Fibroblast of peridontal ligament (primary cell): ENCODE measurements around the gene TMEM255B.

Experiments used
- DNase-seq: peaks from one replicate; pipeline ENCODE4 v3.0.0-alpha.2; 2010; ENCODE audit errors: extremely low read depth

TMEM255B gene

DNA sequence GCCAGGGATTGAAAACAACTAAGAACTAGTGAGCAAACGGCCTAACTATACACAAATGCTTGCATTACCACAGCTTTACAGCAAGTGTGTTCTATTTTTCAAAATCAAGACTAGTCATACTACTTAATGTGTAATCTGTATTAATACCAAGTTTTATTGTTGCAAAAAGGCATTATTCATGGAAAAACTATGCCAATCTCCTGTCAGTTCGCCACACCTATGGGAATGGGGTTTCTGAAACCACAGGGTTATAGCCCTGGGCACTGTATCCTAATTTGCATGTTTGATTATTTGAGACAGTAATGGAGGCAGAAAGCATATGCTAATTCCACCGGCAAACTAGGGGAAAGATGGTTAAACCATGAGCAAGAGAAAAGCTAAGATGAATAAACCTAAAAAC, 90.5 kb downstream of the TMEM255B start:
- DNase-seq, result no peak

DNA sequence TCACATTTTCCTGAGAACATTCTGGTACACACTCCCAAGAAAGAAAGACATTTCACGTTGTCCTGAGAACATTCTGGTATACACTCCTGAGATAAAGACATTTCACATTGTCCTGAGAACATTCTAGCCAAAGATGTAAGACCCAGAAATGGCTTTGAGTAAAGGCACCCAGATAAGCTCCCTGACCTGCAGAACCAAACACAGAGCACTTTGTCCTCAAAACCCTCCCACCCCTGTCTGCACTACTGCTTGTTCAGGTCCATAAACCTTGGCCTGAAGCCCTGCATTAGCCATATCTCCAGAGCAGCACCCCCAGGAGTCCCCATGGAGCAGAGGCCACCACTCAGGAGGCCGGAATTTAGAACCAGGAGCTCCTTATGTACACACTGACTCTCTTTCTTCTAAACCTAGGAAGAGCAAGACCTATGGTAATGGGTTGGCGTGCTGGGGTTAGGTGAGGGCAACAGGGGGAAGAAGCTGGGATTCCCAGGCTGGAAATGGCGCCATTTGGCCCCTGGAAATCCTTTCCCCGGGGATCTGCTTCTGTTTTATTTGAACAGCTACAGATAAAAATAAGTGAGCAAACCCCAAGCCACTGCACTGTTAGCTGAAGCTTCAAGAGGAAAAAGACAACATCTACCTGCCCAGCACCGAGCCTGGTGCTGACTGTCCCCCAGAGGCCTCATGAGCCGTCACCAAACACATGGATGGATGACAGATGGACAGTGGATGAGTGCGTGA, 91.1 kb downstream of the TMEM255B start:
- DNase-seq, result no peak

DNA sequence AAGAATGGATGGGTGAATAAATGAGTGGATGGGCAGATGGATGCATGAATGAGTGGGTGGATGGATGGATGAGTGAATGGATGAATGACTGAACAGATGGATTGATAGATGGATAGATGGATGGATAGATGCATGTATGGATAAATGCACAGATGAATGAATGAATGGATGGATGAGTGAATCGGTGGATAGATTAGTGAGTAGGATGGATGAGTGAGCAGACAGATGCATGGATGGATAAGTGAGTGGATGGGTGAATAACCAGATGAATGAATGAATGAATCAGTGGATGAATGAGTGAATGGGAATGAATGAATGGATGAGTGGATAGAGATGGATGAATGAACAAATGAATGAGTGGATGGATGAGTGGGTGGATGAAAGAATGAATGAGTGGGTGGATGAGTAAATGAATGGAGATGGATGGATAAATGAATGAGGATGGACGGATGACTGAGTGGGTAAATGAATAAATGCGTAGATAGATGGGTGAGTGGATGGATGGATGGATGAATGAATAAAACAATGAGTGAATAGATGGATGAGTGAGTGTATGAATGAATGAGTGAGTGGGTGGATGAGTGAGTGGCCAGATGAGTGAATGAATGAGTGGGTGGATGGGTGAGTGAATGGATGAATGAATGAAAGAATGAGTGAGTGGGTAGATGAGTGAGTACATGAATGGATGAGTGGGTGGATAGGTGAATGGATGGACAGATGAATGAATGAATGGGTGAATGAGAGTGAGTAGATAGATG, 91.9 kb downstream of the TMEM255B start:
- DNase-seq, result no peak

DNA sequence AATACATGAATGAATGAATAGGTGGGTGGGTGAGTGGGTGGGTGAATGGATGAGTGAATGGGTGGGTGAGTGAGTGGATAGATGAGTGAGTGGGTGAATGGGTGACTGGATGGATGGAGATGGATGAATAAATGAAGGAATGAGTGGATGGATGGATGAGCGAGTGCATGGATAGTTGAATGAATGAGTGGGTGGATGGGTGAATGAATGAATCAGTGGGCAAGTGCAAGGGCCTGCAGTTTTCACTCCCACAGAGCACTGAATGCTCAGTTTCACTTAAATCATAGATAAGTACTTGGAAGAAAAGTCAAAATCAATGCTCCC, 92.4 kb downstream of the TMEM255B start:
- no peak for DNase-seq

DNA sequence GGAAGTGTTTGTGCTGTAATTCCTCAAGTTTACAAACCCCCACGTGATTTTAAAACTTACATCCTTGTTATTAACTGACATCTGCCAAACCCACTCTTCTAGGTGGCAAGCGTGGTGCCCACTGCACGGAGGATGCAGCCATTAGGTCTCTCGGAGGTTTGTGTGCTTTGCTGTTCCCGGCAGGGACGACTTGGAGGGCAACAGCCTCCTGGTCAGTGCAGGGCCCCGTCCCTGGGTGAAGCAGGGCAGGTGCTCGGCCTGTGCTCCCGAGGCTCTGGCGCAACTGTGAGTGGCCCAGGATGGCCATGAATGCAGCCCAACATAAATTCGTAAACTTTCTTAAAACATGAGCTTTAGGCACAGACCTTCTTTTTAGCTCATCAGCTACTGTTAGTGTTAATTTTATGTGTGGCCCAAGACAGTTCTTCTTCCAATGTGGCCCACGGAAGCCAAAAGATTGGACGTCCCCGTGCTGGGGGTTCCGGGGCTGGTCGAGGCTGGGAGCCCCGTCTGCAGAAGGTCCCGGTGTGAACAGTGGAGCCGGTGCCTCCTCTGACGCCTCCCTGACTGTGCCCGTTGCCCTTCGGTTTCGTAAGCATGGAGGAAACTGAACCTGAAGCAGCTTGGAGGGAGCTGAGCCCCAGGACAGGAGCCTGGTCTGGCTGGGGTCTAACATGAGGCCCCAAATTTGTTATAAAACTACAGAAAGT, 93.0 kb downstream of the TMEM255B start:
- DNase-seq, result no peak

DNA sequence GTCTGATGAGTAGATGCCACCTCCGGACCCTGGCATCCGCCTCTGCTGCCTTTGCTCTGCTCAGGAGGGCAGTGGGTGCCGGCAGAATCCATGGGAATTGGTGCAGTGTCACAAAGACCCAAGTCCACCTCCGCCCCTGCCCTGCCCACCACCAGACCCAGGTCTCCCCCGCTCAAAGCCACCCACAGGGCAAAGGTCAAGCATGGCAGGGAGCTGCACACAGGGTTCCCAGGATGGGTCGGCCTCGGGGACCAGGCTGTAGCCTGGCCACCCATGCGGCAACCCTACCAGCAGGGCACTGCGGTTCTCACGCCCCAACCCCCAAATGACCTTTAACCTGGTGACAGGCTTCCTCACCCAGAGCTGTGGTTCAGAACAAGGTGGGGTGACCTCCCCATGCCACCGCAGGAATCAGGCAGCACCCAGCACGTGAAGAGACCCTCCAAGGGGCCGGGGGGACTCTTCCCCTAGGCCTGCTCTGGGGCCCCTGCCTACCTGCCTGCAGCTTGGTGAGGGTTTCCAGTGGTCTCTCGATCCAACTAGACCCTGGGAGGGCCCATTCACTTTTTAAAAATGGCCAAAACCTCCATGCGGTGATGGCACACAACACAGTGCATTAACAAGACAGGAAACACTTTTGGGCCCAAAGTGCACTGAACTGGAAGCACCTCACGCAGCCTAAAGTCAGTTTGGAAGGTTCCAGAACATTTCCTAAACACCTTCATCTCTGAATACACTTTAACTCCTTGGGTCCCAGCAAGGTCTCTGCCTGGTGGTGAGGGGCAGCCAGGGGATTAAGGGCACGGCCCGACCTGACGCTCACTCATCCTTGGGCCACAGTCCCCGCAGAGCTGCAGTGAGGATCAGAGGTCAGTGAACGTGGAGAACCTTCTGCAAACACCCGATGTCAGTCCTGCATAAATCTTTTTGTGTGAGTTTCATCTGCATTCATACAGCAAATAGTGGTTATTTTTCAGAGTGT, 93.8 kb downstream of the TMEM255B start:
- no peak for DNase-seq

DNA sequence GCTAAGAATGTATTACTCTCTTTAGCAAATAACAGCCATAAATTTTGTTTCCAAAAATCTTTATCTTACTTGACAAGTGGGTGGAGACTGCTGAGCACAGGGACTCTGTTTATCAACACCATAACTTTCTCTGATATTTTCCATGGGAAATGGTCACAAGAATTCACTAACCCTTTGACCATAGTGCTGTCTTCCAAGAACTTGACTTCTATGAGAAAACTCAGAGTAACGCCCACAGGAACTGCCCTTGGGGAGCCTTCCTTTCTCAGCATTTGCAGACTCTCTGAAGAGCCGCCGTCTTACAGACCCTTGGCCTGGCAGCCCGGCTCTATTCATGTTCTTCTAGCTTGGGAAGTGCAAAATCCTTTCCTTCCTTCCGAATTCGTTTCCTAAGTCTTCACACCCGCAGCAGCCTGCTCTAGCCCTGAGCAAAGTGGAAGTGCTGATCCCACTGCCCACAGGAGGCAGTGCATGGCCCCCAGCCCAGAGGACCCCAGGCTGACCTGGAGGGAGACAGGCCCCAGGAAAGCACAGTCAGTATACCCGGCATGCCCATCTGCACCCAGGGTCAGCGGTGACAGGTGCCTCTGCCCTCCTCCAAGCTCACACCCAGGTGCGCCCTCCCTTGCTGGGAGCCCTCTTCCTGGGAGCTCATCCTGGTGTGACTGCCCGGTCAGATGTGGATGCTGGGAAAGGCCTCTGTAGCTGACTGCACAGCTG, 94.7 kb downstream of the TMEM255B start:
- peak; percentile 44 for DNase-seq

DNA sequence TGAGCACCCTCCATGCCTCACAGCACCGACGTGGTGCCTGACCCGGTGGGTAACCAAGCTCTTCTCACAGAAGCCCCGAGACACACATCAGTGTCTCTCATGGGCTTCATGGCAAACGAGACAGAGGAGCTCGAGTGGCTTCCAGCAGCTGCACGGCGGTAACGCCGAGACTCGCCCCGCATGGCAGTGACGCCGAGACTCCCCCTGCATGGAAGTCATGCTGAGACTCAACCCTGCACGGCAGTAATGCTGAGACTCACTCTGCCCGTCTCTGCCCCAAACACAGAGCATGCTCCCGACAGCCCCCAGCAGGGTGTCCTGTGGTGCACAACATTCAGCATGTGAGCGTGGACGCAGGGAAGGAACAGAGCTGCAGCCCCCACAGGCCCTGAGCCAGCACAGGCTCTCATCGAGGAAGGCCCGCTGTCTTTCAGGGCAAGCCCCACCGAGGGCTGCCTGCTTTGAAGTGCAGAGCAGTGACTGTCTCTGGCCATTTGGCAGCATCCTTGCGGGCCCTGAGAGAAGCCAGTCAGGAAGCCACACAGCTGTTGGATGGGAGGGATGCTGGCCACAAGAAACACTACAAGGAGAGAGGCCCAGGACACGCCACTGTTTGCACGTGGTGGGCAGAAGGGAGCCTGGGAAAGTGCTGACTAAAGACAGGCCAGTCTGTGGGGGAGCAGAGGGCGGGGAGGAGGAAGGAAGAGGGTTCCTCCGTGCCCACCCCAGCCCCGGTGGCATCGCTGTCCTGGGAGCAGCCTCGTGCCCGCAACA, 95.4 kb downstream of the TMEM255B start:
- peak; percentile 59 for DNase-seq

DNA sequence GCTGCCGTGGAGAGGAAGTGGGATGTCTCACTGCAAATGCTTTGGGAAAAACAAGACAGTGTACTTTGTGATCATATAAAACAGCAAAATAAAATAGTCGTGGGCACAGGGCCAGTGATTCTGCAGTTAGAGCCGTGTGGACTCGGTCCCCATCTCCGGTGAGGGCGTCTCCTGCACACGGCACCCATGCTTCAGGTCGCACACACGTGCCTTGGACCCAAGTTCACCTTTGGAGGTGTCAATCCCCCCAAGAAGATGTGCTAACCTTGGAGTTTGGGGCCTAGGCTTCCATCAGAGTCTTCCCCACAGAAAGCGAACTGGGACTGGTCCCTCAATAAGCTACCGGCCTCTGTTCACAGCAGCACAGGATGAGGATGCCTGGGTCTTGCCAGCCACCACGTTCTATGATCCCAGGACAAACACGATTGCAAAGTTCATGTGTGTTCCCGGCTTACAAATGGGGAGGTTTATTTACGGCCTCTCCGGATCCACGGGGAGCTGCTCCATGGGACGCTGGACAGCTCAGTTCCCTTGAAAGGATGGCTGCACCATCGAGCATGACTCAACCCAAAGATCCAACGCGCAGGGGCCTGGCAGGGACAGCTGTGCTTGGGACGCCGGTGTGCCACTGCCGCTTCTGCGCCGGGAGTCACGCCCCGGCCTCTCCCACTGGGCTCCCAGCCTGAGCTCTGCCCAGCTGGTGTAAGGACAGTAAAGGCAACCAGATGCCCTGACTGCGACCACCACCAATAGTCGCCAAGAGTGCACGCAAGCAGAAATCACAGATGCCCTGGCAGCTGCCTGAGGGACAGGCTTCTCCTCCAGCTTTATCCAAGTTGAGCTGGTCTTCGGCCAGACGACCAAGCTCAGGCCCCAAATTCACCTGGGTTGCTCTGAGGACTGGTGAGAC, 96.2 kb downstream of the TMEM255B start:
- no peak for DNase-seq

DNA sequence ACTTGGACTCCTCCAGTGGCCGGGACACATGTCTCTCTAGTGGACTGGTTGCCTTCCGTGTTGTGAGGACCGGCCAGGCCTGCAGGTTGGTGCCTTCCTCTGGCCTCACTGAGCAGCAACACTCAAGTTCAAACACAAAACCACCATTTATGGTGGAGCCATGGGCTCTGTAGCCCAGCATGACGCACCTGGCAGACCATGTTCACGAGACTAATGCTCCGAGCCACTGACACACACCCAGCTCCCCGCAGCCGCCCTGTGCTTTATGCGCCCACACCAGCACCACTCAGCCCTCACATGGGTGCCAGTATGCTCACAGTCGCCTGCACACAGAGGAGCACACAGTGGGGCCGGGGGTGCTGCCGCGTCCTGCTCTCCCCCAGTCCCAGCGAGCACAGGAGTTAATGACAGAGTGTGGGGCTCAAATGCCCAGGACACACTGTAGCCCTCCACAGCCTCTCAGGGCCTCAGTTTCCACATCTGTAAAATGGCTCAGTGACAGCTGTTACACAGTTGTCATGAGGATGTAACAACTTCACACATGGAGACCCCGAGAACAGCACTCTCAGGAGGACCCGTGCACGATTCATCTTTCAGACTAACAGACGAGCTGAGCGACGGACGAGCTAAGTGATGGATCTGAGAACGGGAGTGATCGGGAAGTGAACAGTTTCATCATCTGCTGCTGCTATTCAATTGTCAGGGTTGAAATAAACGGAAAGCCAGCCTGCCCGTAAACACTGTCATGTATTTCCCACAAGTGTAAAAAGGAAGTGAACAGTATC, 97.1 kb downstream of the TMEM255B start:
- DNase-seq, result no peak

DNA sequence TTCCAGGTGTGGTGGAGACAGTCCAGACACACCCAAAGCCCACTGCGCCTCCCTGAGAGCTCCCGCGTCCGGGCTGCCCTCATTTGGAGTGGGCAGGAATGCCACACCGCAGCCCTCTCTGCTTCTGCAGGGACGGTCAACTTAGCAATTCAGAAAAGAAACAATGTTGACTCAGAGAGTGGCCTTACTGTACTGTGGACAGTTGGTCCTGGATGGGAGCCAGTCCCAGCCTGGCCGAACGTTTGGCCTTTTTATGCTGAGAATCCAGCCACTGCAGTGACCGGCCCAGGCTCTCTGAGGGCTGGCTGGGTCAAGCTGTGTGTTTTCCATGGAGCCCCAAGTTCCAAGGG, 97.7 kb downstream of the TMEM255B start:
- peak; percentile 46 for DNase-seq

DNA sequence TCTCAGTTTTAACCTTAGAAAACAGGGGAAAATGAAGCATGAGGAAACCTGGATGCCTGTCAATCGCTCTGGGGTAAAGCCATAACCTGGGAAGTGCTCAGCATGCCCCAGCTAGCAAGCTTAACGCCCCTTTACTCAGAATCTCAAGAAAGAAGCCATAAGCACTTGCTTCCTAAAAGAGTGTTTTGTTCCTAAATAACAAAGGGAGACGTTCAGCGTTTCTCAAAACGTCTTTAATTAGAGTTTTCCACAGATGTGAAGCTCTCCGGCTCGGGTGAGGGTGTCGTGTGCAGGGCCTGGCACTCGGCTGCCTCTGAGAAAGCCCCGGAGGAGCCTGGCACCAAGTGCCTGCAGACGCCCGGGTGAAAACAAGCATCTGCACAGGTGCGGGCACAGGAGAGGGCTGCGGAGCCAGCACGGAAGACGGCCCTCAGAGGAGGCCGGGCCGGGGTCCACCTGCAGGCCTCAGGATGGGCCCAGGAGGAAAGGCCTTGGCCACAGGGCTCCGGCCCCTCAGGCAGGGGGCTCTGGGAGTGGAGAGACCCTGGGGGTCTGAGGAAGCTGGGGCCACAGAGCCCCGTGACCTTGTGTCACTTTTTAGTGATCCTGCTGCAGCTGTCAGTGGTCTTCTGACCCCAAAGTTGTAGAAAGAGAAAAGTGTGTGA, 98.6 kb downstream of the TMEM255B start:
- no peak for DNase-seq

DNA sequence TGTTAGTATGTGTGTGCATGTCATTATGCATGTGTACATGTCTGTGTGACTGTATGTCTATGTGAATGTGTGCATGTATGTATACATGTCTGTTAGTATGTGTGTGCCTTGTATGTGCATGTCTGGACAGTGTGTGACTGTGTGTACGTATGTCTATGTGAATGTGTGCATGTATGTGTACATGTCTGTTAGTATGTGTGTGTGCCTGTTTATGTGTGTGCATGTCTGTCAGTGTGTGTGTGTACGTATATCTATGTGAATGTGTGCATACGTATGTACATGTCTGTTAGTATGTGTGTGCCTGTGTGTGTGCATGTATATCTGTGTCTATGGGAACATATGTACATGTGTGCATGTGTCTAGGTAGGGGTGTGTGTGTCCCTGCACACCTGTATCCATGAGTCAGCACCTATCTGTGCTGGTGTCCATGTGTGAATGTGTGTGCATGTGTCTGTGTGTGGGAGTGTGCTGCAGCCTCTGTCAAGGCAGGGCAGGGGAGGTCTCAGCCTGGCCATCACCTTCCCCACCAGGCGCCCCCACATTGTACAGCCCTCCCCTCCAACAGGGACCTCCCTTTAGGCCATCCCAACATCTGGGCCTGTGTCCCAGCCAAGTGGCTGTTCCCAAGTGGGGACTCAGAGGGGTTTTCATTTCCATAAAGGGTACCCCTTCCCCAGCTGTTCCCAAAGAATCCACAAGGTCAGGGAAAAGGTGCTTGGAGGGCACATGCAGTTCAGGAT, 100.5 kb downstream of the TMEM255B start:
- no peak for DNase-seq

DNA sequence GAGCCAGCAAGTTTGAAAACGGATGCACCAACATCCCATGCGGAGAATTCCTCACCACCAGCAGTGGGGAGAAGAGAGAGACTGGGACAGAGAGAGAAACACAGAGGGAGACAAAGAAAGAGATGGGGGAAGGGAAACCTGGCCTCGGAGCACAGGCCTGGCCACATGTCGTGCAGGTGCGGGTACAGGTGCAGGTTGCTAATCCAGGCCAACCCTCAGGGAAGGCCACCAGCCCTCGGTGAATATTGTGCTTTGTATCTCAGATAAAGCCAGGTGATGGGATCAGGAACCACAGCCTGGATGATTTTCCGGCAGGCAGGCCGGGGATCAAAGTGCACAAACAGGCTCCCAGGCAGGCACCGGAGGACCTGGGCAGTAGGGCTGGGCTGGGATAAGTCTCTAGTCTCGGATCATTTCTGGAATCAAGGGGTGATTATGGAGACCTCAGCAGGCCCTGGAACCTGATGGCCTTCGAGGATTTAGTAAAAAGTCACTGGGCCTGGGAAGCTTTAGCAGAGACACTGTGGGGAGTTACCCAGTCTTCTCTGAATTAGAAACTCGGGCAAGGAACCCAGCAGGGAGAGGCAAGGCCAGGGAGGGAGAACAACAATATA, 101.1 kb downstream of the TMEM255B start:
- no peak for DNase-seq

DNA sequence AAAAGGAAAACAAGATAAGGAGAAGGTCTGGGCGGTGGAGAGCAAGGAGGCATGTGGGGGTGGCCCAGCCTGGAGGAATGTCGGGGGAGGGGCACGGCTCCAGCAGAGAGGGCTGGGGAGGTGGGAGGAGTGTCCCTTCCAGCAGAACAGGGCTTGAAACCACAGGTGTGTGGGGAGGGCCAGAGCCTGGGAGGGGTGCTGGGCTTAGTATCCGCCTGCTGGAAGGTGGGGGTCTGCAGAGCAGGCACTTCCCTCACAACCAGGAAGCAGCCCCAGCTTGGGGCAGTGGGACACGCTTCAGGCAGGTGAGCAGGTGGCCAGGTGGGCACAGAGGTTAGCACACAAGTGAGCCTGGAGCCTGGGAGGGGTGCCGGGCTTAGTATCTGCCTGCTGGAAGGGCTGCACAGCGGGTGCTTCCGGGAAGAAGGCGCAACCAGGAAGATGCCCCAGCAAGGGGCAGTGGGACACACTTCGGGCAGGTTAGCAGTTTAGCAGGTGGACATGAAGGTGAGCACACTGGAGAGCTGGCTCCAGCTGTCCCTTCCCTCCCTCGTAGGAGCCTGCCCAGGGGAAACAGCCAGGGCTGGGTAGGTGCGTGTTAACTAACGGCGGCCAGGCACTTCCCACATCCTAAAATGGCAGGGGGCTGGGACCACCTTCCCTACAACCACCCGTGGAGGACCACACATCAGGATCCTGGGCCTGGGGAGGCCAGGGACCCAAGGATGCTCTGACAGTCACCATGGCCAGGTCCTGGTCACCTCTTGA, 101.8 kb downstream of the TMEM255B start:
- no peak for DNase-seq

DNA sequence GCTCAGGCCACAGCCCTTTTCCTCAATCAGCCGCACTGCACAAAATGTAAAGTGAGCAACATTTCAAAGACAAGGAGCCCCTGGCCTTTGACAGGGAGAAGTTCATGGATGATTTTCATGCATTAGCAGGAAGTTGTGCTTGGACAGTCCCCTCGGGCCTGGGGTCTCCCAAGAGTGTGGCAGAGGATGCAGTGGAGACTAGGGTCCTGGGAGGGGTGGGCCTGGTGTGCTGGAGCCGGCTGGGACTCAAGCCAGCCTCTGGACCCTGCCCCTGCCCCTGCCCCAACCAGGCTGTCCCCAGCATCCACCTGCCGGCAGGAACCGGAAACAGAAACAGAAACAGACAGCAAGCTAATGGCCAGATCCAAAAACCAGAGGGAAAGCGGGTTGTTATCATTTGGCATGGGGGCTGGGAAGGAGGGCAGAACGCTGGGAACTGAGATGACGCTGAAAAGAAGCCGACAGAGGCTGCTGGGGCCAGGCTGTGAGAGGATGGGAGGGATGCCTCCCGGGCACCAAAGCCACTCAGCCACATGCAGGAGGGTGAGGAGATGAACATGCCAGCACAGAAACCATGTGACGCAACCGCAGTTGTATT, 102.5 kb downstream of the TMEM255B start:
- DNase-seq, result no peak
